PFSK-1 (cell line): Measurements from ENCODE around the gene ENG.

Source experiments
- FOXP2 ChIP-seq: optimal IDR thresholded peaks from 2 replicates; pipeline ENCODE3; 2011; ENCODE audit warnings: borderline replicate concordance, control low read depth, inconsistent platforms; ENCODE audit not compliant: insufficient read depth; ENCODE audit errors: extremely low read length, extremely low read depth
- POLR2AphosphoS5 ChIP-seq: IDR thresholded peaks from 2 replicates; pipeline ENCODE4 v1.6.1; 2012; ENCODE audit warnings: low read depth, mild to moderate bottlenecking, control low read depth, low read length, moderate library complexity
- SIN3A ChIP-seq: IDR thresholded peaks from 2 replicates; pipeline ENCODE4 v1.6.1; 2012; ENCODE audit warnings: mild to moderate bottlenecking, low read length, moderate library complexity, borderline replicate concordance; ENCODE audit not compliant: insufficient read depth
- TAF1 ChIP-seq: IDR thresholded peaks from 2 replicates; pipeline ENCODE4 v1.6.1; 2012; ENCODE audit warnings: low read length, control low read depth, borderline replicate concordance; ENCODE audit not compliant: insufficient read depth
- TF ChIP-seq, protein P1 (sequence below), 2 experiments: IDR thresholded peaks; 2 replicates each; pipeline versions ENCODE4 v1.6.1 to v1.8.0; 2011 to 2012; ENCODE audit warnings: low read depth in 2 of 2, low read length in 2 of 2, control low read depth in 1 of 2, inconsistent platforms in 1 of 2, mild to moderate bottlenecking in 1 of 2, moderate library complexity in 1 of 2; ENCODE audit not compliant: insufficient read depth in 1 of 2

The ENG gene

DNA sequence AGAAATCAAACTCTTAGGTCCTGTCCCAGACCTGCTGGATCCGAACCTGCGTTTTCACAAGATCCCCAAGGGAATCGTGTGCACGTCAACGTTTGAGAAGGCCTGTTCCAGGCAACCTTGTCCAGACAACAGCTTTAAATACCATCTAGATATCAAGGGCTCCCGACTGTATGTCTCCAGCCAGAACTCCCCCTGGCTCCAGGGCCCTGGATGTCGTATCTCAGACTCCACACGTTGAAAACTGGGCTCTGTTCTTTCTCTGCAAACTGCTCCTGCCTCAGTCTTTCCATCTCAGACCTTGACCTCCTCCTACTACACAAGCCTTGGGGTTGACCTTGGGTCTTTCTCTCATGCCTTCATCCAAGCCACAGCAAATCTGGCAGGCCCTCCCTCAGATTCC lies 5.8 kb upstream of the ENG start:
- no peak for TF ChIP-seq POLR2AphosphoS5
- TF ChIP-seq, protein P1, sequence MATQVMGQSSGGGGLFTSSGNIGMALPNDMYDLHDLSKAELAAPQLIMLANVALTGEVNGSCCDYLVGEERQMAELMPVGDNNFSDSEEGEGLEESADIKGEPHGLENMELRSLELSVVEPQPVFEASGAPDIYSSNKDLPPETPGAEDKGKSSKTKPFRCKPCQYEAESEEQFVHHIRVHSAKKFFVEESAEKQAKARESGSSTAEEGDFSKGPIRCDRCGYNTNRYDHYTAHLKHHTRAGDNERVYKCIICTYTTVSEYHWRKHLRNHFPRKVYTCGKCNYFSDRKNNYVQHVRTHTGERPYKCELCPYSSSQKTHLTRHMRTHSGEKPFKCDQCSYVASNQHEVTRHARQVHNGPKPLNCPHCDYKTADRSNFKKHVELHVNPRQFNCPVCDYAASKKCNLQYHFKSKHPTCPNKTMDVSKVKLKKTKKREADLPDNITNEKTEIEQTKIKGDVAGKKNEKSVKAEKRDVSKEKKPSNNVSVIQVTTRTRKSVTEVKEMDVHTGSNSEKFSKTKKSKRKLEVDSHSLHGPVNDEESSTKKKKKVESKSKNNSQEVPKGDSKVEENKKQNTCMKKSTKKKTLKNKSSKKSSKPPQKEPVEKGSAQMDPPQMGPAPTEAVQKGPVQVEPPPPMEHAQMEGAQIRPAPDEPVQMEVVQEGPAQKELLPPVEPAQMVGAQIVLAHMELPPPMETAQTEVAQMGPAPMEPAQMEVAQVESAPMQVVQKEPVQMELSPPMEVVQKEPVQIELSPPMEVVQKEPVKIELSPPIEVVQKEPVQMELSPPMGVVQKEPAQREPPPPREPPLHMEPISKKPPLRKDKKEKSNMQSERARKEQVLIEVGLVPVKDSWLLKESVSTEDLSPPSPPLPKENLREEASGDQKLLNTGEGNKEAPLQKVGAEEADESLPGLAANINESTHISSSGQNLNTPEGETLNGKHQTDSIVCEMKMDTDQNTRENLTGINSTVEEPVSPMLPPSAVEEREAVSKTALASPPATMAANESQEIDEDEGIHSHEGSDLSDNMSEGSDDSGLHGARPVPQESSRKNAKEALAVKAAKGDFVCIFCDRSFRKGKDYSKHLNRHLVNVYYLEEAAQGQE (IDR thresholded peaks at IDR 0.05; ENCODE audit: insufficient read depth in 1 of 2, low read depth in 2 of 2, low read length in 2 of 2) = no peak
- no peak for TF ChIP-seq TAF1
- no peak for TF ChIP-seq FOXP2
- no peak for TF ChIP-seq SIN3A

DNA sequence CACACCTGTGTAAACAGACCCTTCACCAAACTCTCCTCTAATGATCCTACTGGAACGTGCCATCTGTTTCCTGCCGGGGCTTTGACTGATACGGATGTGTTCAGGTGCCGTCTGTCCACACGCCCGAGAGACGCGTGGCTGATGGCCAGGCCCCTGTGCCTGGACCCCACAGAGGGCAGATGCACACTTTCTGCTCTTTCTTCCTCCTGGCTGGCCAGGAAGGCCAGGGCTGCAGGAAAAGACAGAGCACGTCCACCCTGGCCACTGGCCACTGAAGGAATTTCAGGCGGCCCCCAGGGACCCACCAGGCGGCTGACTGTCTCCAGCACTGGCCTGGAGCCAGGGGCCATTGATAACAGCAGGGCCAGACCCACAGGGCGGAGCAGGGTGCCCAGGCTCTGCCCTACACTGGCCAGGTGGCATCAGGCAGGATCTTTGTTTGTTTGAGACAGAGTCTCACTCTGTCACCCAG lies 3.6 kb upstream of the ENG start:
- TF ChIP-seq, protein P1 (IDR thresholded peaks at IDR 0.05; ENCODE audit: insufficient read depth in 1 of 2, low read depth in 2 of 2, low read length in 2 of 2) = no peak
- TF ChIP-seq SIN3A (no peak), POLR2AphosphoS5 (no peak), TAF1 (no peak), FOXP2 (no peak)

GRCh38 chr9:127857278-127857677 lies 2.8 kb upstream of the ENG start:
- TF ChIP-seq POLR2AphosphoS5 (no peak), SIN3A (no peak), TAF1 (no peak), FOXP2 (no peak)
- TF ChIP-seq, protein P1 (IDR thresholded peaks at IDR 0.05; ENCODE audit: insufficient read depth in 1 of 2, low read depth in 2 of 2, low read length in 2 of 2) = no peak

DNA sequence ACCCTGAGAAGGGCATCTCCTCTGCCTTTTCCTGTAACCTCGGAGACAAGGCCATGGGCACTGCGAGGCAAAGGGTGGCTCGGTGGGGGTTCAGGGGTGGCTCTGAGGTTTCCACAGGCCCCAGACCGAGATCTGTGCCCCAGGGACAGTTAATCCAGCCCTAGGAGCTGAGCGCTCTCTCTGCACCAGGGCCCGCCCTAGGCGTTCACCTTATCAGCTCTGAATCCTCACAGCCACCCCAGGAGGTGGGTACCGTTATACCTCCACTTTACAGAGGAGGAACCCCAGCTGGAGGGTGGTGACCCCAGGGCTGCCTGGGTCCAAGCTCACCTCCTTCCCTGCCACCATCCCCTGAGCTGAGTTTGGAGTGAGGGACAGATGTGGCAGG lies 2.3 kb upstream of the ENG start:
- TF ChIP-seq SIN3A (no peak), FOXP2 (no peak), POLR2AphosphoS5 (no peak), TAF1 (no peak)
- TF ChIP-seq, protein P1 (IDR thresholded peaks at IDR 0.05; ENCODE audit: insufficient read depth in 1 of 2, low read depth in 2 of 2, low read length in 2 of 2) = no peak

DNA sequence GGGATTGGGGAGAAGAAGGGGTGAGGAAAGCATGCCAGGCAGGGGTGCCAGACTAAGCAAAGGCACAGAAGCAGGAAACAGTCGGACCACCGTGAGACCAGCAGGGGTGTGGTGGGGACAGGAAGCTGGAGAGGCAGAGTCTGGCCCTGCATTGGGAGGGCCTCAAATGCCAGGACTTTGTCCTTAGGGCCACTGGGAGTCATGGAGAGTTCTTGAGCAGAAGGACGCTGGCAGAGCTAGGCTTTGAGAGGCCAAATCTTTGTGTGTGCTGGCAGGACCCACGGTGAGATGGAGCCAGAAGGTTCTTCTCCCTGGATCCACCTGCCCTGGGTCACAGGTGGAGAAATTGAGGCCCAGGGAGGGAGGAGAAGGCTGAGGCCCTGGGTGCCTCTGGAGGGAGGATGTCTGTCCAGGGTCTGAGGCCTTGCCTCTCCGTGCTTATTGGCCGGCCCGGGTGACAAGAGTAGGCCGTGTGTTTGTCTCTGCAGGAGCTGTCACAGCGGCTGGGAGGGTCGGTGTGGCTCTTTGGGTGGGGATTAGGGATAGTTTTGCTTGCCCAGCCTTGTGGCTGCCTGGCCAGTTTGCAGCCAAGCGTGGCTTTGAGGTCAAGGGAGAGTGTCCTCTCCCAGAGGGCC lies 1.8 kb upstream of the ENG start:
- no peak for TF ChIP-seq FOXP2
- TF ChIP-seq, protein P1 (IDR thresholded peaks at IDR 0.05; ENCODE audit: insufficient read depth in 1 of 2, low read depth in 2 of 2, low read length in 2 of 2) = no peak
